LNCaP clone FGC (cell line): ENCODE results near the gene PTPRO.

Experiments used
- DNase-seq: peaks from one replicate; pipeline ENCODE4 v3.0.0-alpha.2; 2011; ENCODE audit warnings: low read depth
- H3K4me3 ChIP-seq: 2 replicates; pipeline ENCODE4 v1.5.1; 2011; ENCODE audit warnings: mild to moderate bottlenecking, low read depth, low read length, control low read depth
- TF ChIP-seq, protein P1 (sequence below): IDR thresholded peaks from 2 replicates; pipeline ENCODE4 v1.5.1; 2012; ENCODE audit warnings: mild to moderate bottlenecking; ENCODE audit not compliant: control insufficient read depth, insufficient read depth; ENCODE audit errors: extremely low read depth

Gene PTPRO

DNA sequence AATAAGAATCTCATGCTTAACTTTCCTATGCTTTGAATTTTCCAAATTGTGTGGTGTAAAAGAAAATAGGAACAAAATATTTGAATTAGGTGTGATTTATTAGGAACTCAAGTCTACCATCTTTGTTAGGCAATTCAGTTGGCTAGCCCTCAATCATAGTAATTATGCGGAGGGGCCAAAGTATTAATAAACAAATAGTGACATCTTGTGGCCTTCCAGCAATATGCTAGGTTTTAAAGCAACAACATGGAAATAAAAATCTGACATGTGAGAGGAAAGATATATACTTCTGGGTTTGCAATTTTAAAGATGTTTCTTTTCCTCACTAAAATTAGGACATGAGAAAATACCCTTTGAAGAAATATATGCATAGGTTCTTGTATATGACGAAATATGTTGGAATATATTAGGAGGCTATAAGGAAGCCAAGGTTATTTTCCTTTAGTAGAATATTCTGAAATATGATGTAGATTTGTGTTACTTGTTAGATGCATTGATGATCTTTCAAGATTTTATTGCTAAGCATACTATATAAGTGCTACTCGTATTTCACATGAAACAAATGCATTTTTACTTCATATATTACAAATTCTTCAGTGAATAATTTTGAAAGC lies 200.4 kb downstream of the PTPRO start:
- no peak overlapping the region for H3K4me3 ChIP-seq
- TF ChIP-seq, protein P1, sequence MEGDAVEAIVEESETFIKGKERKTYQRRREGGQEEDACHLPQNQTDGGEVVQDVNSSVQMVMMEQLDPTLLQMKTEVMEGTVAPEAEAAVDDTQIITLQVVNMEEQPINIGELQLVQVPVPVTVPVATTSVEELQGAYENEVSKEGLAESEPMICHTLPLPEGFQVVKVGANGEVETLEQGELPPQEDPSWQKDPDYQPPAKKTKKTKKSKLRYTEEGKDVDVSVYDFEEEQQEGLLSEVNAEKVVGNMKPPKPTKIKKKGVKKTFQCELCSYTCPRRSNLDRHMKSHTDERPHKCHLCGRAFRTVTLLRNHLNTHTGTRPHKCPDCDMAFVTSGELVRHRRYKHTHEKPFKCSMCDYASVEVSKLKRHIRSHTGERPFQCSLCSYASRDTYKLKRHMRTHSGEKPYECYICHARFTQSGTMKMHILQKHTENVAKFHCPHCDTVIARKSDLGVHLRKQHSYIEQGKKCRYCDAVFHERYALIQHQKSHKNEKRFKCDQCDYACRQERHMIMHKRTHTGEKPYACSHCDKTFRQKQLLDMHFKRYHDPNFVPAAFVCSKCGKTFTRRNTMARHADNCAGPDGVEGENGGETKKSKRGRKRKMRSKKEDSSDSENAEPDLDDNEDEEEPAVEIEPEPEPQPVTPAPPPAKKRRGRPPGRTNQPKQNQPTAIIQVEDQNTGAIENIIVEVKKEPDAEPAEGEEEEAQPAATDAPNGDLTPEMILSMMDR: peak; percentile 69
- DNase-seq: peak; percentile 31

GRCh38 chr12:15525441-15525840 lies 203.1 kb downstream of the PTPRO start:
- DNase-seq: no peak
- TF ChIP-seq, protein P1: no peak
- no peak overlapping the region for H3K4me3 ChIP-seq

DNA sequence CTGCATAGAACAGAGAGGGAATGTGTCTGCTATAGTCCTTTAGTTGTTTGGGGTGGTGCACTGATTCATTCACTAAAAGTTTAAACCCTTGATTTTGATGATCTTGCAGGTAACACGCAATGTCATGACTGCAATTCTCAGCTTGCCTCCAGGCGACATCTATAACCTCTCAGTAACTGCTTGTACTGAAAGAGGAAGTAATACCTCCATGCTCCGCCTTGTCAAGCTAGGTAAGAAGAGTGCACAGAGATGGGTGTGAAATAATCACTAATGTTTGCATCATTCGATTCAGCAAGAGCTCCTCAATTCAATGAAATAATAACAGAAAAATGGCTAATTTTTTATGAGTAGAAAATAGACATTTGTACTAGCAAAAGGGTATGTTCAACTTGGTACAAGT lies 203.7 kb downstream of the PTPRO start:
- DNase-seq: no peak
- no peak overlapping the region for H3K4me3 ChIP-seq

GRCh38 chr12:15527201-15528080 lies 205.1 kb downstream of the PTPRO start:
- peak; percentile 40 for DNase-seq
- TF ChIP-seq, protein P1: peak; percentile 73
- H3K4me3 ChIP-seq: no peak overlapping the region

More for the DNA sequence above, 203.7 kb downstream of the PTPRO start:
- TF ChIP-seq, protein P1: no peak

GRCh38 chr12:15528666-15529065 lies 206.4 kb downstream of the PTPRO start:
- TF ChIP-seq, protein P1: no peak
- no peak overlapping the region for H3K4me3 ChIP-seq
- no peak for DNase-seq

- TF ChIP-seq, protein P1: no peak
- no peak for DNase-seq
- no peak overlapping the region for H3K4me3 ChIP-seq
These were observed 208.1 kb downstream of the PTPRO start for GRCh38 chr12:15530361-15530760.
